ENCODE data around the gene GPI.
"Not testable (repeated sequence)": the region's sequence is repeated elsewhere in the genome, so short reads cannot be mapped to it uniquely, and the experiment has no call there.

GRCh38 chr19:34388745-34389144 lies 23.7 kb downstream of the GPI start:
- not testable (repeated sequence) for TF ChIP-seq CTCF (IDR thresholded peaks at IDR 0.05; ENCODE audit: extremely low read depth in 1 of 2, insufficient read depth in 1 of 2, low read depth in 1 of 2, low read length in 2 of 2); POLR2AphosphoS5 (IDR thresholded peaks at IDR 0.05; ENCODE audit: insufficient read depth, low read depth, low read length); MYC (IDR thresholded peaks at IDR 0.05; ENCODE audit: low read depth, low read length)
